AG20443 (cell line): ENCODE measurements around the gene FER1L5.

ENCODE experiments used
- DNase-seq: peaks from one replicate; pipeline ENCODE4 v3.0.0; 2012; ENCODE audit warnings: low spot score, mixed read lengths

Gene FER1L5

GRCh38 chr2:96642564-96643360 lies at the start of gene FER1L5:
TSS of gene FER1L5 (plus strand) at chr2:96642764. CDS start at chr2:96642837, 73 bp downstream.
- DNase-seq: peak; percentile 53

GRCh38 chr2:96594282-96594681 lies 48.3 kb upstream of the FER1L5 start:
- no peak for DNase-seq

- no peak for DNase-seq
Observed at GRCh38 chr2:96594691-96595152, 47.8 kb upstream of the FER1L5 start.

DNA sequence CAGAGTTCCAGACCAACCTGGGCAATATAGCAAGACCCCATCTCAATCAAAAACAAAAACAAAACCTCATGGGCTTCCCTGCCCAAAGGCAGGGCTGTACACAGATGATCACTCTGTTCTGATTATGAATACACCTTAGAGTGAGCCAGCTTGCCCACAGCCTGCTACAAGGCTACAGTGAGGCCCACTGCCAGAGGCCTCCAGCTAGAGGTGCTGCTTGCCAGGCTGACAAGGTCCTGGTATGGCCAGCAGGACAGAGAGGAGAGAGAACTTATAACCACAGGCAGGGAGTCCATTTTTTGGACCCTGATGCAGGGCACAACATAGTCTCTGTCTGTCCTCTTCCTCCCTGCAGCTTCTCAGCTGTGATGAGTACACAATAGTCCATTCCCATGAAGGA lies 46.0 kb upstream of the FER1L5 start:
- DNase-seq: no peak

GRCh38 chr2:96599941-96600340 lies 42.6 kb upstream of the FER1L5 start:
- no peak for DNase-seq

DNA sequence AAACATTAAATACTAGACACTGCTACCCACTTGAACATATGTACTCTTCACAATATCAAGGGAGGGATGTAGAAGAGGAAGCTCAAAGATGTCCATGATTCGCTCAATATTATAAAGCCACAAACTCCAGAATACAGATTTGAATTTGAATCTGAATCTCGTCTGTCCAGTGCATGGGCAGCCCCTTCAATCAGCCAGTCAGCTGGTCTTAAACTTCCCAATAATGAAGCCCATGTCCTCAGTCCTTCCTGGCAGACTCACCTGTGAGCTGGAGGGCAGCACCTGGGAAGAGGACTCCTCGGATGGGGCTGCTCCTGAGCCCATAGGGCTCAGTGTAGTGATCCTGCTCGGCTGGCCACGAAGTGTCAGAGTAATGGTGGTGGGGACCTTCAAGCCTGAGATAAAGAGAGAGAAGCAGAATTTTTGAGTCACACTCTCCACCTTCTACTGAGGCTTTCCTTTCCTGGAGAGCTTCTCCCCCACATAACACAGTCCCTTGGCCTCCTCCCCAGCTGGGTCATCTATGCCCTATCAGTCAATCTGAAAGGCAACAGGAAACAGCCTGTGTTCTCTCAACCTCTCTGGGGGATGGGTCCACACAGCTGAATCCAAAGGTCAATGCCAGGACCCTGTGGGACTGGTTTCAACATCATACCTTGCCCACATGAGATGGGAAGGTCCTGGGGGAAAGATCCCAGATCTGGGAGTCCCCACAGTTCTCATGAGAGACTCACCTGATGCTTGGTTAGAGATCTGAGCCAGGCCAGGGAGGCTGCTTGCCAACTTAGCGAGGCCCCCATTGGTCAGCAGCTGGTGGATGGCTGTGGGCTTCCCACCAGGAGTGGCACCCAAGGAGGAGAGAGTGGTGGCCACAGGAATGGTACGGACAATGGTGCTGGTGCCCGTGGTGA lies 40.9 kb upstream of the FER1L5 start:
- no peak for DNase-seq

DNA sequence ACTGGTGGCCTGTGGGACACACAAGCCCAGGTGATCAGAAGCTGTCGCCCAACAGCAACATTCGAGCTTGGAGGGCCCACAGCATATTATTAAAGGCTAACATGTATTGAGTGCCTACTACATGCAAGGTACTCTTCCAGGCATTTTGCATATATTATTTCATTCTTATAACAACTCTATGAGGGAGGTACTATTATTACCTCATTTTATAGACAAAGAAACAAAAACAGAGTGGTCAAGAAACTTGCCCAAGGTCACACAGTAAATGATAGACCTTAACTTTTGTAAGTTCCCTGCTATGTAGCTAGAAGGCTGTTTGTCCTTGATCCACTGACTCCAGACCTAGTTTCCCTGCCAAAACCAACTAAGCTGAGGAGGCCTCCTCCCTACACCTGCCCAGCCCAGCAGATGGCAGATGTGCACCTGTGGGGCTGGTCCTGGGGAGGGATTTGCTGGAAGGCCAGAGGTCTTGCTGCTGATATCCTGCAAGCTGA lies 40.2 kb upstream of the FER1L5 start:
- no peak for DNase-seq

DNA sequence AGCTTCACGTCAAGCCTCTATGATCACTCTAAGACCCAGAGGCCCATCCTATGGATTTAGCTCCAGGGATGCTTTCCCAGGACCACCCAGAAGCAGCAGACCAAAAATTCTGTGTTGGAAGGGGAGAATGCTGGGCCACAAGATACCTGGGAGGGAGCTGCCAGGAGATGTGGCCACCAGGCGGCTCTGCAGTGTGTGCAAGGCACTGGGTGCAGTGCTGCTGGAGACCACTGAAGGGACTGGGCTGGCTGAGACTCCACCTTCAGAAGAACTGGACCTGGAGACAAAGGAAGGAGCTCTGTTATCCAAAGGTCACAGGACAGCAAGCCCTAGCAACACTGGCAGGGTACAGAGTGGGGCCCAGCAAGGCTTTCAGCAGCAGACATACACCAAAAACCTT lies 38.5 kb upstream of the FER1L5 start:
- DNase-seq: no peak

- DNase-seq: peak; percentile 22
Observed at GRCh38 chr2:96608469-96609455, 33.8 kb upstream of the FER1L5 start.

DNA sequence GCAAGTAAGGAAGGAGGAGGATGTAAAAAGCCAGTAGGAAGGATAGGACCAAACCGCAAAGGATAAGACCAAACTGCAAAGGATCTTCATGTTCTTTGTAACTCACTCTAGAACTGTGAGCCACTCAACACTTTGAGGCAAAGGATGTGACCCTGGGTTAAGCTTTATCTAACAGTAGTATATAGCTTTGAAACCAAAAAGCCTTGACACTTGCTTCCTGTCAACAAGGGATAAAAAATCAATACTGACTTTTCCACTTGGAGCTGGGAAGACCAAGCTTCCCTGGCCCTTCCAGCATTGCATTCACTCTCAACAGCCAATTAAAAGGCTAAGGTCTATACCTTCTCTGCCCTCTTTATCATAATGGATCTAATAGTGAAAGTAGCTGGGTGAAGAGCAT lies 26.4 kb upstream of the FER1L5 start:
- no peak for DNase-seq

DNA sequence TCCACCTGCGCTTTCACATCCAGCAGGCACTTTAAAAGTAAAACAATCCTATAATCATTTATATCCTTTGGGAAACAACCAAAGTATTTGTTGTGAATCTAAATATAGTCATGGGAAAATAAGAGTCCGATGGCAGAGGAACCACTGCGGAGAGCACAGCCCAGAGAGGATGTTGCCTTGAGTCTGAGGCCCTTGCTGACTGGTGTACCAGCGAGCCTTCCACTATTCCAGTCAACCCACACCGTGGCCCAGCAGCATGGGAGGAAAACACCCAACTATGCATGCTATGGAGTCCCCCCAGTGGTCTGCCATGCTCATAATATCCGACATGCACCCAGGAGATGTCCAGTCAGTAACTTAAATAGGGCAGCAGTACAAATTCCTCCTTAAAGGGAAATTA lies 26.0 kb upstream of the FER1L5 start:
- no peak for DNase-seq

DNA sequence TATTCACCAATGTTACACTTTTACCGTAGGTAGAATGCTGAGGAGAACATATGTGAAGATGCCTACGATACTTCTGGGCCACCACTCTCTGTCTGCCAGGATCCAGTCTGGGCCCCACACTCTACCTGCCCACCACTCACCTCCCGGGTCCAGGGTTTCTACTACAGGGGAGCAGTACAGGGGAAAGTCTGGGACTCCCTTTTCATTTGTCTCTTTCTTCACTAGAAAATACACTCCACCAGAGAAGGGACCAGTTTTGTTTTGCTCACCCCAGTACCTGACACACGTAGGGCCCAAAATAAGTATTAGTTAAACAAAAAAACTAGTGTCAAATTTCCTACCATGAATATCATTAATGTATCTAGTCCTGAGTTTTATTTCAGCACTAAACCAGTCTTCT lies 25.6 kb upstream of the FER1L5 start:
- no peak for DNase-seq

DNA sequence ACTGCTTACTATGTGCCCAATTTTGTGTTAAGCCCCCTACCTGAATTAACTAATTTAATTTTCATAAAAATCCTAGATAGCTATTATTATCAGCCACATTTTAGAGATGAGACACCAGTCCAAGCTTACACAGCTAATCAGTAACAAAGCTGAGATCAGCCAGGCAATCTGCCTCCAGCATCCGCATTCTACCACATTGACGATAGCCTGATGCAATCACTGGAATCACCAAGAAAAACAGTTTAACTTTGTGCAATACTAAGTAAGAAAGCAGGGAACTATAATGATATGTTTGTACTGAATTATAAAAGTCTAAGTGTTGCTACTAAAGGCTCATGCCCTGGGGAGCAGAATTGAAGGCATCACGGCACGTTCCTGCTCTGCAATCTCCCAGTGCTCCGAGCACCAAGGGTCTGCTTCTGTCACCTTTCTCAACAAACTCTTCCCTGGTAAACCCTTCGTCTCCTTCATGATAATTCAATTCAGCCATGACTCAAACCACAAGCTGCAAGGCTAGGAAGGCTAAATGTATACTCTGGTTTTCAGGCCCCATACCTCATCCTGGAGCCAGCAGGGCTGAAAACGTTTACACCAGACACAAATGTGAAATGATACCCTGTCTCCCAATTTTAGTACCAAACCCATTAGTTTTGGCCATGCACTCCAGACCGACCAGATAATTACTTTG lies 23.8 kb upstream of the FER1L5 start:
- DNase-seq: no peak

DNA sequence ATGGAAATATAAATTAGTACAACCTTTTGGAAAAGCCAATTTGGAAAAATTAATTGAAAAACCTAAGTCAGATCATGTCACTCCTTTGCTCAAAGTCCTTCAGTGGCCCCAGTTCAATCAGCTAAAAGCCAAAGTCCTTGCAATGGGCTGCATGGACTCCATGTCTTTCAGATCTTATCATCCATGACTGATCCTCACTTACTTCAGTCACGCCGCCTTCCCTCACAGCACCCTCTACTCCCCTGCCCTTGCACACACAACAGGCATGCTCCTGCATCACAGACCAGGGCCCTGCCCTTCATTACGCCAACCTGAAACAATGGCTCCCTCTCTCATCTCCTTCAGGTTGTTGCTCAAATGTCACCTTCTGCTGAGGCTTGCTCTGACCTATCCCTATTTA lies 20.0 kb upstream of the FER1L5 start:
- DNase-seq: no peak

GRCh38 chr2:96623116-96623515 lies 19.4 kb upstream of the FER1L5 start:
- no peak for DNase-seq

- DNase-seq: peak; percentile 33
Observed at GRCh38 chr2:96625571-96626552, 16.7 kb upstream of the FER1L5 start.

GRCh38 chr2:96626553-96626942 lies 16.0 kb upstream of the FER1L5 start:
- DNase-seq: peak; percentile 17

GRCh38 chr2:96631804-96632435 lies 10.6 kb upstream of the FER1L5 start:
- no peak for DNase-seq

- DNase-seq: no peak
Observed at GRCh38 chr2:96633641-96634040, 8.9 kb upstream of the FER1L5 start.
